Activated B cell treated with CpG ODN at 0.5 μM for 24 hours (primary cell): ENCODE measurements around the gene FAM174C. TPM values are rescaled to one million over a fixed set of nuclear protein-coding genes. Genes with fewer than 3 reads are reported as not detected.

Experiments
- ATAC-seq: fragments of 200-7000 bp; cut with Tn5 transposase; one replicate; pipeline ENCODE4 v1.10.0; 2021; ENCODE audit warnings: low read depth, mild to moderate bottlenecking, moderate library complexity
- CTCF ChIA-PET: fragments of 350-600 bp; sonication (Branson Sonifier 250); formaldehyde crosslinking; loops from one replicate; lab custom pipeline; 2021; ENCODE audit warnings: antibody characterized with exemption; lab: Charles Lee
- POLR2A ChIA-PET: fragments of 350-600 bp; sonication (Branson Sonifier 250); formaldehyde crosslinking; loops from one replicate; lab custom pipeline; 2021; ENCODE audit warnings: antibody characterized with exemption; lab: Charles Lee
- DNase-seq: peaks from one replicate; pipeline ENCODE4 v3.0.0; 2022
- H3K27ac Mint-ChIP-seq: one replicate; pipeline ENCODE4 v1.8.0; 2020; ENCODE audit warnings: mixed read lengths
- H3K27me3 Mint-ChIP-seq: one replicate; pipeline ENCODE4 v1.8.0; 2021; ENCODE audit warnings: mixed read lengths
- H3K36me3 Mint-ChIP-seq: one replicate; pipeline ENCODE4 v1.8.0; 2021; ENCODE audit warnings: low read depth, mixed read lengths
- H3K4me1 Mint-ChIP-seq: one replicate; pipeline ENCODE4 v1.8.0; 2021; ENCODE audit warnings: mixed read lengths
- H3K4me3 Mint-ChIP-seq: one replicate; pipeline ENCODE4 v1.8.0; 2020; ENCODE audit warnings: mild to moderate bottlenecking, mixed read lengths
- H3K9me3 Mint-ChIP-seq: one replicate; pipeline ENCODE4 v1.8.0; 2020; ENCODE audit warnings: mixed read lengths
- intact Hi-C: fragments of 100-400 bp; cut with micrococcal nuclease; formaldehyde crosslinking; loops from one replicate; pipeline ENCODE4 v1.15.1; 2024
- total RNA-seq: library from RNA; stranded (reverse); gene quantifications from 2 replicates; pipeline ENCODE4 v1.2.3, GENCODE V29; 2022
- TF ChIP-seq, protein P1 (sequence below): fragments of 200-600 bp; IDR thresholded peaks from one replicate; pipeline ENCODE4 v1.8.0; 2022; ENCODE audit warnings: antibody characterized with exemption, mild to moderate bottlenecking

The FAM174C gene
- total RNA-seq, 1 donor from 2014 or later: 47.9 TPM

- ChIA-PET POLR2A (interaction anchor here (0.7 to 1.8 kb wide), 4 partner anchors 7 to 106 kb away, joined by 3 to 17 read pairs (median 8); partner anchors contain the start of gene CIRBP), CTCF (interaction anchor here (1.7 to 3.5 kb wide), 3 partner anchors 32 to 96 kb away, joined by 11 to 27 read pairs (median 14); no protein-coding TSS in a partner anchor)
- TF ChIP-seq, protein P1, sequence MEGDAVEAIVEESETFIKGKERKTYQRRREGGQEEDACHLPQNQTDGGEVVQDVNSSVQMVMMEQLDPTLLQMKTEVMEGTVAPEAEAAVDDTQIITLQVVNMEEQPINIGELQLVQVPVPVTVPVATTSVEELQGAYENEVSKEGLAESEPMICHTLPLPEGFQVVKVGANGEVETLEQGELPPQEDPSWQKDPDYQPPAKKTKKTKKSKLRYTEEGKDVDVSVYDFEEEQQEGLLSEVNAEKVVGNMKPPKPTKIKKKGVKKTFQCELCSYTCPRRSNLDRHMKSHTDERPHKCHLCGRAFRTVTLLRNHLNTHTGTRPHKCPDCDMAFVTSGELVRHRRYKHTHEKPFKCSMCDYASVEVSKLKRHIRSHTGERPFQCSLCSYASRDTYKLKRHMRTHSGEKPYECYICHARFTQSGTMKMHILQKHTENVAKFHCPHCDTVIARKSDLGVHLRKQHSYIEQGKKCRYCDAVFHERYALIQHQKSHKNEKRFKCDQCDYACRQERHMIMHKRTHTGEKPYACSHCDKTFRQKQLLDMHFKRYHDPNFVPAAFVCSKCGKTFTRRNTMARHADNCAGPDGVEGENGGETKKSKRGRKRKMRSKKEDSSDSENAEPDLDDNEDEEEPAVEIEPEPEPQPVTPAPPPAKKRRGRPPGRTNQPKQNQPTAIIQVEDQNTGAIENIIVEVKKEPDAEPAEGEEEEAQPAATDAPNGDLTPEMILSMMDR: no peak
- intact Hi-C loops: loop anchor here (5.0 kb wide), 2 partner anchors 81 to 536 kb away; partner anchors contain the start of gene ATP8B3
- peak overlapping the region; percentile 84 for H3K4me3 Mint-ChIP-seq
- H3K4me1 Mint-ChIP-seq: peaks cover 39% of the 10 kb centered on the region
- no peaks in the 10 kb centered on the region for H3K9me3 Mint-ChIP-seq
- DNase-seq (no peak), ATAC-seq (no peak)
- H3K27me3 Mint-ChIP-seq: peaks cover under 1% of the 10 kb centered on the region
- peaks cover 53% of the 10 kb centered on the region for H3K36me3 Mint-ChIP-seq
- H3K27ac Mint-ChIP-seq: peak overlapping the region; percentile 85
These were observed 1.3 kb downstream of the FAM174C start for GRCh38 chr19:1276628-1277022.

GRCh38 chr19:1277061-1277460 is 1.7 kb downstream of the FAM174C start:
- ChIA-PET POLR2A (interaction anchor here (1.1 to 1.6 kb wide), 2 partner anchors 8 to 106 kb away, joined by 3 to 13 read pairs; partner anchors contain the start of gene CIRBP), CTCF (interaction anchor here (1.7 to 3.5 kb wide), 2 partner anchors 33 to 95 kb away, joined by 11 to 27 read pairs; no protein-coding TSS in a partner anchor)
- TF ChIP-seq, protein P1: no peak
- Mint-ChIP-seq H3K4me3 (peak overlapping the region; percentile 84), H3K9me3 (no peaks in the 10 kb centered on the region), H3K27ac (peak overlapping the region; percentile 85), H3K36me3 (peaks cover 49% of the 10 kb centered on the region), H3K4me1 (peaks cover 35% of the 10 kb centered on the region), H3K27me3 (peaks cover 3% of the 10 kb centered on the region)
- intact Hi-C loops: loop anchor here (5.0 kb wide), 2 partner anchors 80 to 535 kb away; partner anchors contain the start of gene ATP8B3
- ATAC-seq (no peak), DNase-seq (no peak)

- no peak overlapping the region for H3K4me3 Mint-ChIP-seq
- peaks cover 26% of the 10 kb centered on the region for H3K4me1 Mint-ChIP-seq
- no peak overlapping the region for H3K27ac Mint-ChIP-seq
These were observed 2.7 kb downstream of the FAM174C start for GRCh38 chr19:1278074-1278473.

DNA sequence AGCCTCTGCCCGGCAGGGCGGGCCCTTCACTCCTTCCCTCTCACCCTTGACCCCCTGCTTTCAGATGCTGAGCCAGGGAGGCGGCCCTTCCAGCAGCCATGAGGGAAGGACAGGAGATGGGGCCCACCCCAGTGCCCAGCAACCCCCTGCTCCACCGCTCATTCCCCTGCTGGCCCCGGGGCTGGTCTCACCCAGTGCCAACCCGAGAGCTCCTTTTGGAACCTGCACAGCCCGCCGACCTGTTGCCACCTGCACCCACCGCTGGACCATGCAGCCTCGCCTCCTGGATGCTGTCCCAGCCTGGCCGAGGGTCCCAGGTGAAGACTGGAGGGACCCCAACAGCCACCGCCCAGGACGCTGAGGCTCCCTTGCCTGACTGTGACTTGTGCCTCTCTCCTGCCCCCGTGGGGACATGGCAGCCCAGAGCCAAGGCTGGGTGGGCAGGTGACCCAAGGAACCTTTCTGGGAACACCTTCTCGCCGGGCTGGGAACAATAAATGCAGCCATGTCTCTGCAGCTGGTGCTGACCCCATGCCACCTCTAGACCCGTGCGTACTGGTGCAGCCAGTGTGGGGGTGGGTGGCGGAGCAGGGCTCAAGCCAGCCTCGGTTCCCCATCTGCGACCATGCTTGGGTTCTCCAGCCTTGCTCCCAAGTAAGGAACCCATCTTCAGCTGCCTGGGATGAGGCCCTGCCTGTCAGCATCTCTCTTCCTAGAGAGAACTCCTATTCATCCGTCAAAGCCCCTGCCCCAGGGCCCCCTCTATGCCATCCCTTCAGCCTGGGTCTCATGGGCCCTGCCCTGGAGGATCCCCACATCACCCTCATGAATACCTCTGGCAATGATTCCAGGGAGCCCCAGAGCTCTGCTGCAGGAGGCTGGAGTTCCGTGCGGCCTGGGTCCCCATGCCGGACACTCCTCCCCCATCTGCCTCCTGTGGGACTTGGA is 3.7 kb downstream of the FAM174C start:
- no peak overlapping the region for H3K4me3 Mint-ChIP-seq
- TF ChIP-seq, protein P1: no peak
- ATAC-seq: no peak
- ChIA-PET POLR2A (interaction anchor here (0.6 to 3.0 kb wide), 9 partner anchors 10 to 1738 kb away, joined by 3 to 23 read pairs (median 5); partner anchors contain the start of gene CIRBP), CTCF (interaction anchor here (0.6 to 3.5 kb wide), 7 partner anchors 35 to 166 kb away, joined by 3 to 27 read pairs (median 4); no protein-coding TSS in a partner anchor)
- peaks cover 19% of the 10 kb centered on the region for H3K4me1 Mint-ChIP-seq
- H3K27me3 Mint-ChIP-seq: peaks cover 7% of the 10 kb centered on the region
- no peaks in the 10 kb centered on the region for H3K9me3 Mint-ChIP-seq
- no peak for DNase-seq
- intact Hi-C loops: loop anchor here (1.0 to 5.0 kb wide), 4 partner anchors 78 to 533 kb away; partner anchors contain the start of genes ATP8B3 and DAZAP1
- peaks cover 31% of the 10 kb centered on the region for H3K36me3 Mint-ChIP-seq
- H3K27ac Mint-ChIP-seq: no peak overlapping the region

More at GRCh38 chr19:1278074-1278473, 2.7 kb downstream of the FAM174C start:
- TF ChIP-seq, protein P1: no peak
- H3K27me3 Mint-ChIP-seq: peaks cover 4% of the 10 kb centered on the region
- no peak for DNase-seq
- CTCF ChIA-PET: interaction anchor here (1.7 to 3.5 kb wide), 2 partner anchors 34 to 94 kb away, joined by 11 to 27 read pairs; no protein-coding TSS in a partner anchor
- POLR2A ChIA-PET: interaction anchor here (0.6 to 3.0 kb wide), 3 partner anchors 9 to 54 kb away, joined by 6 to 23 read pairs (median 13); partner anchors contain the start of gene CIRBP
- intact Hi-C loops: loop anchor here (2.0 to 5.0 kb wide), 3 partner anchors 79 to 534 kb away; partner anchors contain the start of genes ATP8B3 and DAZAP1
- ATAC-seq: no peak
- no peaks in the 10 kb centered on the region for H3K9me3 Mint-ChIP-seq
- peaks cover 40% of the 10 kb centered on the region for H3K36me3 Mint-ChIP-seq
